Vagina (tissue), 2 donors: Measurements from ENCODE around the gene PRIM2.

Experiments
- POLR2A ChIP-seq, 2 donors: fragments of 450-650 bp; IDR thresholded peaks; one replicate each; pipeline ENCODE4 v1.6.1; 2017; ENCODE audit warnings: antibody characterized with exemption in 2 of 2, mild to moderate bottlenecking in 2 of 2, moderate library complexity in 2 of 2
- TF ChIP-seq, protein P1 (sequence below), 3 experiments: fragments of 450-650 bp in 2 of 3; fragments of 200-600 bp in 1 of 3; sonication (generic) in 1 of 3; IDR thresholded peaks; one replicate each; pipeline ENCODE4 v1.5.1; 2017 to 2019; ENCODE audit warnings: antibody characterized with exemption in 3 of 3, mild to moderate bottlenecking in 2 of 3, moderate library complexity in 2 of 3

DNA sequence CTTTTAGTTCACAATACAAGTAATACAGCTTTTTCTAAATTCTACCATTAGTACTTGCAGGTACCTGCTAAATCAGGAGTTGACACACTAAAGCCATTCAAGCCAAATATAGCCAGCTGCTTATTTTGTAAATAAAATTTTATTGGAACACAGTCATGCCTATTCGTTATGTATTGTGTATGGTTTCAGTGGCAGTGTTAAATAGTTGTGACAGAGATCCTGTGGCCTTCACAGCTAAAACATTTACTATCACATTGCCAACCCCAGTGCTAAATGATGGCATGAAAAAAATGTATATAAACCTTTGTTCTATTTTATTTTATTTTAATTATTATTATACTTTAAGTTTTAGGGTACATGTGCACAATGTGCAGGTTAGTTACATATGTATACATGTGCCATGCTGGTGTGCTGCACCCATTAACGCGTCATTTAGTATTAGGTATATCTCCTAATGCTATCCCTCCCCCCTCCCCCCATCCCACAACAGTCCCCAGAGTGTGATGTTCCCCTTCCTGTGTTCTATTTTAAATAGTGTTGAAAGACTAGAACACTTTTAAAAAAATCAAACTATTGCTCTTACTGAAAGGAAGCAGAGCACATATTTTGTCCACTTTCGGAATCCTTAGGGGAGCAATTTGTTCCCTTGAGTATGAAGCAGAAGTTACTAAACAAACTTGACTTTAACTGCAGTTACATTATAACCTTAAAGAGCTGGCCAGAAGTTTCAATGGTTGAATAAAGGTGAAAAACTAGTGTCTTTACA, 115.7 kb downstream of the PRIM2 start:
- TF ChIP-seq, protein P1, sequence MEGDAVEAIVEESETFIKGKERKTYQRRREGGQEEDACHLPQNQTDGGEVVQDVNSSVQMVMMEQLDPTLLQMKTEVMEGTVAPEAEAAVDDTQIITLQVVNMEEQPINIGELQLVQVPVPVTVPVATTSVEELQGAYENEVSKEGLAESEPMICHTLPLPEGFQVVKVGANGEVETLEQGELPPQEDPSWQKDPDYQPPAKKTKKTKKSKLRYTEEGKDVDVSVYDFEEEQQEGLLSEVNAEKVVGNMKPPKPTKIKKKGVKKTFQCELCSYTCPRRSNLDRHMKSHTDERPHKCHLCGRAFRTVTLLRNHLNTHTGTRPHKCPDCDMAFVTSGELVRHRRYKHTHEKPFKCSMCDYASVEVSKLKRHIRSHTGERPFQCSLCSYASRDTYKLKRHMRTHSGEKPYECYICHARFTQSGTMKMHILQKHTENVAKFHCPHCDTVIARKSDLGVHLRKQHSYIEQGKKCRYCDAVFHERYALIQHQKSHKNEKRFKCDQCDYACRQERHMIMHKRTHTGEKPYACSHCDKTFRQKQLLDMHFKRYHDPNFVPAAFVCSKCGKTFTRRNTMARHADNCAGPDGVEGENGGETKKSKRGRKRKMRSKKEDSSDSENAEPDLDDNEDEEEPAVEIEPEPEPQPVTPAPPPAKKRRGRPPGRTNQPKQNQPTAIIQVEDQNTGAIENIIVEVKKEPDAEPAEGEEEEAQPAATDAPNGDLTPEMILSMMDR (IDR thresholded peaks at IDR 0.05), result no peak
- no peak for TF ChIP-seq POLR2A (IDR thresholded peaks at IDR 0.05)
